Measurements from ENCODE around the gene WWOX. TPM values are rescaled to one million over a fixed set of nuclear protein-coding genes. Genes with fewer than 3 reads are reported as not detected.
A peak's percentile ranks its signal among the peaks of the same experiment; 100 is the strongest.

WWOX gene
- total and polyA plus RNA-seq, 2 of the 8 experiments (the other 6 are each of a cell fraction or from before 2014, with no cell fraction given), result 5.4 to 16.7 TPM

- no peak overlapping the region; the same call in none of the 2 replicates for H4K8ac ChIP-seq (ENCODE audit: extremely low read depth, insufficient read depth, low read length)
- peaks cover 6% of the 10 kb centered on the region for H3K79me1 ChIP-seq (ENCODE audit: low read depth, low read length)
- ChIA-PET CTCF (ENCODE audit: partially characterized antibody) (interaction anchor here (0.8 to 2.9 kb wide), 18 partner anchors 10 to 515 kb away, joined by 3 to 24 read pairs (median 6); no protein-coding TSS in a partner anchor), POLR2A (ENCODE audit: partially characterized antibody) (interaction anchor here (1.2 kb wide), 1 partner anchor 135 kb away, joined by 4 read pairs; no protein-coding TSS in a partner anchor)
- peaks cover 5% of the 10 kb centered on the region; the same call in 1 of the 2 replicates for H3K23me2 ChIP-seq (ENCODE audit: low read depth, low read length)
- peak overlapping the region; percentile 85 to 99 (median 90); a peak in 7 of 8 replicates for H3K4me3 ChIP-seq (ENCODE audit: extremely low read depth in 1 of 4, insufficient read depth in 2 of 4, low read depth in 3 of 4, low read length in 4 of 4)
- no peak overlapping the region for H3K56ac ChIP-seq (replicated peaks; ENCODE audit: insufficient read length, low read depth, low read length)
- no peaks in the 10 kb centered on the region for H3K9me3 ChIP-seq (ENCODE audit: insufficient read depth in 2 of 2, low read depth in 1 of 2, low read length in 1 of 2)
- H2AFZ ChIP-seq (ENCODE audit: low read length), result peak overlapping the region; percentile 87
- no peak overlapping the region for H3K23ac ChIP-seq (ENCODE audit: insufficient read length)
- H2BK5ac ChIP-seq (ENCODE audit: low read depth, low read length), result no peak overlapping the region
- H2BK20ac ChIP-seq (ENCODE audit: low read length), result no peak overlapping the region
- no peak overlapping the region for H2BK12ac ChIP-seq (ENCODE audit: low read depth, low read length)
- FAIRE-seq, result no peak
- H2BK120ac ChIP-seq (replicated peaks; ENCODE audit: low read depth, low read length), result no peak overlapping the region
- DNase-seq (ENCODE audit: low read depth in 1 of 2, low spot score in 2 of 2), result no peak
- H2AK5ac ChIP-seq (ENCODE audit: low read depth, low read length), result 0 out of 2 replicates have a peak overlapping the region, but pooled peaks have one; percentile 75
- no peak overlapping the region for H2BK15ac ChIP-seq (ENCODE audit: low read length)
- no peaks in the 10 kb centered on the region; a peak in 1 of 4 replicates for H3K79me2 ChIP-seq (ENCODE audit: control insufficient read depth in 1 of 2, insufficient read depth in 2 of 2, low read length in 2 of 2)
- no peak overlapping the region for H3K27ac ChIP-seq (ENCODE audit: low read depth, low read length)
- no peak overlapping the region for H3K14ac ChIP-seq (ENCODE audit: insufficient read length)
- H4K20me1 ChIP-seq (replicated peaks in 1 of 2; ENCODE audit: control insufficient read depth in 1 of 2, insufficient read depth in 2 of 2, low read length in 2 of 2), result peaks cover 0 to 1% of the 10 kb centered on the region in 2 experiments
- no peak overlapping the region for H3K4ac ChIP-seq (replicated peaks; ENCODE audit: insufficient read length, low read depth, low read length)
- H3K36me3 ChIP-seq (ENCODE audit: control insufficient read depth in 2 of 4, insufficient read depth in 4 of 4, low read length in 3 of 4), result 0 out of 8 replicates have a peak, but pooled peaks cover 0 to 4% (median 0%) of the 10 kb centered on the region in 4 experiments
- peaks cover 0 to 3% (median 0%) of the 10 kb centered on the region in 4 experiments; a peak in 2 of 7 replicates for H3K4me1 ChIP-seq (replicated peaks in 1 of 4; ENCODE audit: control insufficient read depth in 3 of 4, insufficient read depth in 4 of 4, low read length in 3 of 4)
- no peak overlapping the region for H3K9ac ChIP-seq (replicated peaks in 1 of 4; ENCODE audit: extremely low read depth in 1 of 4, low read depth in 3 of 4, low read length in 3 of 4)
- H3K27me3 ChIP-seq (replicated peaks in 1 of 4; ENCODE audit: control insufficient read depth in 3 of 4, extremely low read depth in 1 of 4, insufficient read depth in 3 of 4, low read length in 3 of 4), result peaks cover 0 to 11% (median 2%) of the 10 kb centered on the region in 4 experiments; a peak in 3 of 7 replicates
- H3K18ac ChIP-seq (ENCODE audit: extremely low read depth, low read length), result no peak overlapping the region
- H3K4me2 ChIP-seq (ENCODE audit: insufficient read depth in 1 of 2, low read depth in 2 of 2, low read length in 2 of 2), result peak overlapping the region; percentile 48 to 72
- H4K91ac ChIP-seq (replicated peaks; ENCODE audit: insufficient read length, low read length), result no peak overlapping the region
- no peak overlapping the region for H4K5ac ChIP-seq (ENCODE audit: insufficient read length, low read depth, low read length)
- 71% methylated on average over 12 of the region's 12 CpGs; no CpG with 5 or more reads in 1 of the 2 experiments for WGBS, 2 experiments (ENCODE audit: extremely low coverage in 1 of 2, insufficient coverage in 1 of 2, insufficient read length in 1 of 2, insufficient replicate concordance in 2 of 2, low coverage in 1 of 2, low lambda C conversion rate in 2 of 2, missing lambda C conversion rate in 1 of 2)
- no peak for TF ChIP-seq MAFK (IDR thresholded peaks at IDR 0.05; ENCODE audit: low read depth, low read length)
- TF ChIP-seq POLR2A (IDR thresholded peaks at IDR 0.05; ENCODE audit: control extremely low read depth in 1 of 2, low read depth in 2 of 2, low read length in 2 of 2), result no peak
- no peak for TF ChIP-seq SIN3A (conservative IDR thresholded peaks at IDR 0.05 in 1 of 2, IDR thresholded peaks at IDR 0.05 in 1 of 2; ENCODE audit: low read depth in 1 of 2, low read length in 2 of 2)
- TF ChIP-seq SUZ12 (IDR thresholded peaks at IDR 0.05; ENCODE audit: low read length), result no peak
- no peak for TF ChIP-seq CBX5 (IDR thresholded peaks at IDR 0.05; ENCODE audit: low read depth, low read length)
- TF ChIP-seq RFX5 (IDR thresholded peaks at IDR 0.05; ENCODE audit: borderline replicate concordance, low read depth, low read length), result no peak
- TF ChIP-seq TEAD4 (IDR thresholded peaks at IDR 0.05; ENCODE audit: low read depth, low read length), result no peak
- no peak for TF ChIP-seq POLR2AphosphoS5 (IDR thresholded peaks at IDR 0.05; ENCODE audit: low read depth, low read length)
- TF ChIP-seq HDAC2 (IDR thresholded peaks at IDR 0.05; ENCODE audit: borderline replicate concordance in 1 of 2, low read depth in 2 of 2, low read length in 2 of 2), result no peak
- no peak for TF ChIP-seq YY1 (IDR thresholded peaks at IDR 0.05; ENCODE audit: low read depth, low read length)
- TF ChIP-seq CEBPB (IDR thresholded peaks at IDR 0.05; ENCODE audit: low read depth, low read length), result no peak
- no peak for TF ChIP-seq CREB1 (IDR thresholded peaks at IDR 0.05)
Measured at GRCh38 chr16:78098595-78099270, 721 bp upstream of the WWOX start.

Measured in H1 (cell line).